HepG2 (cell line): ENCODE results near the gene SLC12A3. TPM values are rescaled to one million over a fixed set of nuclear protein-coding genes. Genes with fewer than 3 reads are reported as not detected.
A peak's percentile ranks its signal among the peaks of the same experiment; 100 is the strongest.

ENCODE experiments used
- AHDC1 ChIP-seq: sonication (generic); formaldehyde crosslinking; IDR thresholded peaks from 2 replicates; pipeline ENCODE4 v1.5.1; 2020; ENCODE audit warnings: mild to moderate bottlenecking, missing genetic modification reagents, borderline replicate concordance
- ARID5B ChIP-seq: IDR thresholded peaks from 2 replicates; pipeline ENCODE4 v1.4.0; 2020; ENCODE audit warnings: mild to moderate bottlenecking, missing genetic modification reagents
- ASH2L ChIP-seq: fragments of 300-600, 200-600 bp; sonication (generic); IDR thresholded peaks from 2 replicates; pipeline ENCODE4 v1.7.0; 2017; ENCODE audit warnings: low read depth, mild to moderate bottlenecking, moderate library complexity, mixed read lengths, low read length; ENCODE audit not compliant: insufficient read length
- CTCF ChIP-seq: sonication (generic); formaldehyde crosslinking; IDR thresholded peaks from 2 replicates; pipeline ENCODE4 v1.5.0; 2020; ENCODE audit warnings: mild to moderate bottlenecking, missing genetic modification reagents, moderate library complexity
- ERF ChIP-seq: IDR thresholded peaks from 2 replicates; pipeline ENCODE4 v1.6.1; 2018; ENCODE audit warnings: missing biosample characterization, missing genetic modification reagents
- GATAD2A ChIP-seq: IDR thresholded peaks from 2 replicates; pipeline ENCODE4 v1.6.1; 2016
- HNF4G ChIP-seq, 2 experiments: sonication (generic) in 1 of 2; formaldehyde crosslinking in 1 of 2; IDR thresholded peaks; 2 replicates each; pipeline versions ENCODE4 v1.4.0 to v1.6.1; 2011 to 2020; ENCODE audit warnings: borderline replicate concordance in 2 of 2, low read depth in 2 of 2, mild to moderate bottlenecking in 2 of 2, low read length in 1 of 2, missing genetic modification reagents in 1 of 2, moderate library complexity in 1 of 2
- IRF2 ChIP-seq: IDR thresholded peaks from 2 replicates; pipeline ENCODE4 v1.6.1; 2018; ENCODE audit warnings: missing genetic modification reagents, missing compliant biosample characterization
- PCBP1 ChIP-seq: fragments of 200-400 bp; formaldehyde crosslinking; IDR thresholded peaks from 2 replicates; pipeline ENCODE4 v1.6.1; 2017; ENCODE audit warnings: mild to moderate bottlenecking, low read depth, low read length, borderline replicate concordance
- SAP130 ChIP-seq: IDR thresholded peaks from 2 replicates; pipeline ENCODE4 v1.6.1; 2016; ENCODE audit warnings: low read depth
- TEAD3 ChIP-seq: optimal IDR thresholded peaks from 2 replicates; pipeline ENCODE3; 2016; ENCODE audit warnings: borderline replicate concordance
- ZNF292 ChIP-seq: sonication (generic); formaldehyde crosslinking; IDR thresholded peaks from 2 replicates; pipeline ENCODE4 v1.8.1; 2022; ENCODE audit warnings: mild to moderate bottlenecking, low read depth, missing genetic modification reagents, borderline replicate concordance
- ZNF441 ChIP-seq: sonication (generic); formaldehyde crosslinking; IDR thresholded peaks from 2 replicates; pipeline ENCODE4 v1.7.0; 2021; ENCODE audit warnings: missing genetic modification reagents, borderline replicate concordance
- ZNF512B ChIP-seq: sonication (generic); formaldehyde crosslinking; IDR thresholded peaks from 2 replicates; pipeline ENCODE4 v1.5.1; 2020; ENCODE audit warnings: missing genetic modification reagents, mild to moderate bottlenecking, borderline replicate concordance
- polyA plus RNA-seq, 8 experiments: library from polyadenylated mRNA; depleted of rRNA in 3 of 8; stranded (reverse) in 7 of 8; unstranded in 1 of 8; fragments of >200 nt; fragmentation: Illumina TruSeq in 4 of 8; extraction: Trizol in 4 of 8; gene quantifications; 2 replicates each; pipeline versions ENCODE4 v1.2.1 to v1.2.3, GENCODE V29; 2011 to 2016; ENCODE audit warnings: low read depth in 4 of 8, missing spikeins in 1 of 8, mixed read lengths in 1 of 8; ENCODE audit not compliant: insufficient read depth in 1 of 8
- total RNA-seq, 5 experiments: library from RNA; depleted of rRNA; stranded (reverse); fragments of >200 nt; fragmentation: Illumina TruSeq; extraction: Trizol; gene quantifications; 2 replicates each; pipeline ENCODE4 v1.2.3, GENCODE V29; 2016; ENCODE audit warnings: low read depth in 1 of 5

The SLC12A3 gene
- total and polyA plus RNA-seq, 2 of the 13 experiments (the other 11 are each of a cell fraction or from before 2014, with no cell fraction given) = 6.2 TPM; not detected in 1

GRCh38 chr16:56856876-56857447 is 8.0 kb upstream of the SLC12A3 start (continued):
- peak; percentile 68 for TF ChIP-seq ARID5B (CRISPR knock-in tag)
- TF ChIP-seq AHDC1 (CRISPR knock-in tag) = peak; percentile 30; the same call in 1 of the 2 replicates
- TF ChIP-seq HNF4G (IDR thresholded peaks at IDR 0.05; ENCODE audit: borderline replicate concordance, low read depth, low read length) = peak; percentile 62; the same call in 1 of the 2 replicates
- no peak for TF ChIP-seq HNF4G (CRISPR knock-in tag; IDR thresholded peaks at IDR 0.05; ENCODE audit: borderline replicate concordance, low read depth)
- TF ChIP-seq PCBP1 = no peak
- 0 out of 2 replicates have a peak, but pooled peaks have one; percentile 46 for TF ChIP-seq ZNF441
- TF ChIP-seq SAP130 (CRISPR knock-in tag) = peak; percentile 55
- peak; percentile 17; the same call in 1 of the 2 replicates for TF ChIP-seq ZNF292 (CRISPR knock-in tag)
- 0 out of 2 replicates have a peak, but pooled peaks have one; percentile 23 for TF ChIP-seq ZNF512B
- no peak for TF ChIP-seq CTCF
- TF ChIP-seq ERF (CRISPR knock-in tag) = peak; percentile 34; the same call in 1 of the 2 replicates
- TF ChIP-seq IRF2 (CRISPR knock-in tag) = peak; percentile 60; the same call in 1 of the 2 replicates
- TF ChIP-seq ASH2L = peak; percentile 17
- peak; percentile 78 for TF ChIP-seq GATAD2A (CRISPR knock-in tag)
- peak; percentile 40 for TF ChIP-seq TEAD3 (CRISPR knock-in tag)
